ENCODE data around the gene PFKL.

PFKL gene

GRCh38 chr21:44319407-44320065 lies 19.7 kb downstream of the PFKL start:
- no peak for TF ChIP-seq CTCF (IDR thresholded peaks at IDR 0.05)

GRCh38 chr21:44320847-44321246 lies 21.0 kb downstream of the PFKL start:
- no peak for TF ChIP-seq CTCF (IDR thresholded peaks at IDR 0.05)

- no peak for TF ChIP-seq CTCF (IDR thresholded peaks at IDR 0.05)
Observed at GRCh38 chr21:44321846-44322450, 22.1 kb downstream of the PFKL start.

GRCh38 chr21:44322621-44323325 lies 22.9 kb downstream of the PFKL start:
- no peak for TF ChIP-seq CTCF (IDR thresholded peaks at IDR 0.05)

GRCh38 chr21:44323591-44323990 lies 23.7 kb downstream of the PFKL start:
- no peak for TF ChIP-seq CTCF (IDR thresholded peaks at IDR 0.05)

GRCh38 chr21:44324106-44324853 lies 24.4 kb downstream of the PFKL start:
- TF ChIP-seq CTCF (IDR thresholded peaks at IDR 0.05): no peak

- no peak for TF ChIP-seq CTCF (IDR thresholded peaks at IDR 0.05)
Observed at GRCh38 chr21:44324854-44325107, 24.9 kb downstream of the PFKL start.

Measured in LNCAP (cell line).